Kidney epithelial cell (primary cell): ENCODE results near the gene CPNE8. TPM values are rescaled to one million over a fixed set of nuclear protein-coding genes. Genes with fewer than 3 reads are reported as not detected.

Experiments
- DNase-seq: peaks from one replicate; pipeline ENCODE4 v3.0.0-alpha.2; 2010; ENCODE audit warnings: low read depth
- H3K27me3 ChIP-seq: 2 replicates; pipeline ENCODE4 v1.6.0; 2011; ENCODE audit warnings: low read length; ENCODE audit not compliant: control insufficient read depth, insufficient read depth
- H3K36me3 ChIP-seq: 2 replicates; pipeline ENCODE4 v1.5.1; 2011; ENCODE audit warnings: low read length; ENCODE audit not compliant: control insufficient read depth, insufficient read depth
- H3K4me3 ChIP-seq: 2 replicates; pipeline ENCODE4 v1.5.1; 2011; ENCODE audit warnings: low read depth, mild to moderate bottlenecking, control low read depth, low read length
- total RNA-seq: library from RNA; depleted of rRNA; stranded (reverse); fragments of >200 nt; gene quantifications from 2 replicates; pipeline ENCODE4 v1.2.3, GENCODE V29; 2015
- TF ChIP-seq, protein P1 (sequence below): IDR thresholded peaks from 2 replicates; pipeline ENCODE4 v1.5.1; 2011; ENCODE audit warnings: mild to moderate bottlenecking, moderate library complexity, low read length, control low read depth, inconsistent platforms; ENCODE audit not compliant: insufficient read depth, poor library complexity, severe bottlenecking

Gene CPNE8
- total RNA-seq, 1 donor from 2014 or later = 8.0 TPM

DNA sequence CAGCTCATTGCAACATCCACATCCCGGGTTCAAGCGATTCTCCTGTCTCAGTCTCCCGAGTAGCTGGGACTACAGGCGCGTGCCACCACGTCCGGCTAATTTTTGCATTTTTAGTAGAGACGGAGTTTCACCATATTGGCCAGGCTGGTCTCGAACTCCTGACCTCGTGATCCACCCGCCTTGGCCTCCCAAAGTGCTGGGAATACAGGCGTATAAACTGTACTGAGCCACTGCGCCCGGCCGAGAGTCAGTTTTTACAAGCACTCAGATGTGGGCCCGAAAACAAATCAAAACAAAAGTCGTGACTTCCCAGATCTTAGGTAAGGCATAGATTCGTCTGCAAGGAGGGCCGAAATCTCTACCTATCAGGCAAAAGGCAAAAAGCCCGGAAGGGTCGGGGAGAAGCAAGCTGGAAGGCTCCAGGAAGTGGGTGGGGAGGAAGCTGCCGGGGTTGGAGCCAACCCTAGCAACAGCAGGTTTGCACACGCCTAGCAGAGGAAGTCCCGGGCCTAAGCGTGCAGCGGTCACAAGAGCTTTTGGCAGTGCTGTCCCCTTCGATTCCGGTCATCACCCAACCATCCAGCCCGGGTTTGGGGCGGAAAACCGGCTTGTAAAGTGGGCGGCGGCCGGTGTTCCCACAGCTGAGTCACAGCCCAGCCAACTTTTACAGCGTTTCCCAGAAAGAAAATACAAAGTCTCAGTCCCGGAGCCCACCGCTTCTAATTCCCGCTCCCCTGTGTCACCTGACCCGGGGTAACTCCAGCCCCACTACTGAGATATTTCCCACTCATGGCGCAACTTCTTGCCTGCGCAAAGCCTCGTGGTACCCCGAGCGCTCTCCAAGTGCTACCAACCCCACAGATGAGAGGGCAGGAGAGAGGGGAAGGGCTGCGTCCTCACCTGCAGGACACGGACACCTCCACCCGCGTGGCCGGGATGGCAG lies 583 bp downstream of the CPNE8 start:
- Histone ChIP-seq H3K36me3 (no peaks in the 10 kb centered on the region), H3K27me3 (no peaks in the 10 kb centered on the region), H3K4me3 (peak overlapping the region; percentile 53)
- TF ChIP-seq, protein P1, sequence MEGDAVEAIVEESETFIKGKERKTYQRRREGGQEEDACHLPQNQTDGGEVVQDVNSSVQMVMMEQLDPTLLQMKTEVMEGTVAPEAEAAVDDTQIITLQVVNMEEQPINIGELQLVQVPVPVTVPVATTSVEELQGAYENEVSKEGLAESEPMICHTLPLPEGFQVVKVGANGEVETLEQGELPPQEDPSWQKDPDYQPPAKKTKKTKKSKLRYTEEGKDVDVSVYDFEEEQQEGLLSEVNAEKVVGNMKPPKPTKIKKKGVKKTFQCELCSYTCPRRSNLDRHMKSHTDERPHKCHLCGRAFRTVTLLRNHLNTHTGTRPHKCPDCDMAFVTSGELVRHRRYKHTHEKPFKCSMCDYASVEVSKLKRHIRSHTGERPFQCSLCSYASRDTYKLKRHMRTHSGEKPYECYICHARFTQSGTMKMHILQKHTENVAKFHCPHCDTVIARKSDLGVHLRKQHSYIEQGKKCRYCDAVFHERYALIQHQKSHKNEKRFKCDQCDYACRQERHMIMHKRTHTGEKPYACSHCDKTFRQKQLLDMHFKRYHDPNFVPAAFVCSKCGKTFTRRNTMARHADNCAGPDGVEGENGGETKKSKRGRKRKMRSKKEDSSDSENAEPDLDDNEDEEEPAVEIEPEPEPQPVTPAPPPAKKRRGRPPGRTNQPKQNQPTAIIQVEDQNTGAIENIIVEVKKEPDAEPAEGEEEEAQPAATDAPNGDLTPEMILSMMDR = no peak
- DNase-seq = peak; percentile 38

DNA sequence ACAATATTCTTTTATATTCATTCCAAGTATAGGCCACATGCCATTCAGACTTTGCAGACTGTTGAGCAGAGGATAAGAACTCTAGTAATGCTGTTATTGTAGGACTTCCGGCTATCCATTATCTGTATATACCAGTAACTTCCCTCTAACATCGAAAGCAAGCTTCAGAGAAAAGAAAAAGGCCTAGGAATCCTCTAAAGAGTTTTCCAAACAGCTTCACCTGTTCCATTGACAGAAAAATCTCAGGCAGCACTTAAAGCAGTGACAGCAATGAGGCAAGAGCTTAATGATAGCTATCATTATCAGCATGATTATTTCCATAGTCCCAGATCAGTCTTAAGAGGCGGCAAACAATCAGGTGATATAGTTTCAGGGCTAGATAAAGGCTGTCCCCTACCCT lies 1.8 kb downstream of the CPNE8 start:
- no peak overlapping the region for H3K4me3 ChIP-seq
- H3K27me3 ChIP-seq = no peaks in the 10 kb centered on the region
- no peak for DNase-seq
- TF ChIP-seq, protein P1 = no peak
- H3K36me3 ChIP-seq = no peaks in the 10 kb centered on the region

DNA sequence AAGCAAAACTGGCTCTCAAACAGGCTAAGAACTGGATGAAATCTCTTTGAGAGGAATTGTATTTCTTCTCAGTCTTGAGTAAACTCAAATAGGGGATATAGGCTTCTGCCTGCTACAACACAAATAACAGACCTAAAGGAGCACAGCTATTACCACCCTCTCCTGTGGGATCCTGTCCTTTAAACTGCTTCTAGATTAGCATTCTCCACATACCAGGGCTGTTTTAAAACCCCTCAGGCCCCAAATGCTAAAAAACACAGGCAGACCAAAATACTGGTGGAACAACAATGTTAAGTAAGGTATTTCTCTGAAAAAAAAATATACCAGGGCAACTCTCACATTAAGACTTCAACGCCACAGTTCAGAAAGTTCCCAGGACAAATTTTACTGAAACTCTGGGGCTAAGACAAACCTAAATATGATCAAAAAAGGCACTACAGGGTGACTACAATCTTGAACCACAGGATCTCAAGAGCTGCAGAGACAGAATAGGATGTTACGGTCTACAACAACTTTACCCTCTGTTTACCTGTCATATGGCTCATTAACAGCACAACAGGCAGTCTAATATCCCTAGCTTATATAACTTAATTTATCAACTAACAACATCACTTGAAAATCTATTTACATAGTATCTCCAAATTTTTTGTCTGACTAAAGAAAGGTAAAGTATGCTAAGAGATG lies 7.2 kb downstream of the CPNE8 start:
- Histone ChIP-seq H3K27me3 (no peaks in the 10 kb centered on the region), H3K4me3 (no peak overlapping the region), H3K36me3 (no peaks in the 10 kb centered on the region)
- DNase-seq = no peak
- TF ChIP-seq, protein P1 = no peak

DNA sequence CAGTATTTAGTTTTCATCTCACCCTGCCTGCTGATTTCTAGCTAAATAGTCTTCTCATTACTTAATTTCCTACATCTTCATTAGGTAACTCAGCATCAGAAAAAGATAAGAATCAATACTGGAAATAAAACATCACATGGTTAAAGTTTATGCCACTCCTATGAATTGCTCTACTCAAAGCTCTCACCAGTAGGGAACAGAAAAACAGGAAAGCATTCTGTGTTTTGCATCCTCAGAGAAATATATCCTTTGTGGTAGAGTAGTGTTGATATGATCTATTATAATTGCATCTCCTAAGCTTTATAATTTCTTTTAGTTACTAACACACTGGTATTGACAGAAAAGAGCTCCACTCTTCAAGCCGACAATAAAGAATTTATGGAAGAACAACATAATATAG lies 9.9 kb downstream of the CPNE8 start:
- DNase-seq = no peak
- TF ChIP-seq, protein P1 = no peak
- Histone ChIP-seq H3K36me3 (no peaks in the 10 kb centered on the region), H3K27me3 (no peaks in the 10 kb centered on the region), H3K4me3 (no peak overlapping the region)

DNA sequence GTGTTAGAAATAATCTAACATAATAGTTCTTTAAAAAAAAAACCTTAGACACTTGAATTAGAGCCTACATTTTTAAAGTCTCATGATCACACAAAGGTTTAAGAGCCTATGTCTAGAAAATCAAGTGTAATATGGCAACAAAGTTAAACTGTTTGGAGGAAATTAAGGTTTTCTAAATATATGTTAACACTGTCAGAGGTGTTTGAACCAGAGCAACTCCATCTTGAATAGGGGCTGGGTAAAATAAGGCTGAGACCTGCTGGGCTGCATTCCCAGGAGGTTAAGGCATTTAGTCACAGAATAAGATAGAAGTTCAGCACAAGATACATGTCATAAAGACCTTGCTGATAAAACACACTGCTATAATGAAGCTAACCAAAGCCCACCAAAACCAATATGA lies 12.4 kb downstream of the CPNE8 start:
- DNase-seq = no peak
- no peaks in the 10 kb centered on the region for H3K36me3 ChIP-seq
- TF ChIP-seq, protein P1 = no peak
- H3K27me3 ChIP-seq = no peaks in the 10 kb centered on the region
- no peak overlapping the region for H3K4me3 ChIP-seq
